MM.1S (cell line): ENCODE results near the gene DDN.

ENCODE experiments used
- EZH2 ChIP-seq: fragments of 300-600 bp; sonication (generic); optimal IDR thresholded peaks from 2 replicates; pipeline ENCODE3; 2017; ENCODE audit warnings: low read depth, mild to moderate bottlenecking, antibody characterized with exemption, low read length, mixed read lengths
- TF ChIP-seq, protein P1 (sequence below): fragments of 300-600 bp; sonication (generic); IDR thresholded peaks from 2 replicates; pipeline ENCODE4 v1.5.1; 2016; ENCODE audit warnings: antibody characterized with exemption, low read length, mixed read lengths

DNA sequence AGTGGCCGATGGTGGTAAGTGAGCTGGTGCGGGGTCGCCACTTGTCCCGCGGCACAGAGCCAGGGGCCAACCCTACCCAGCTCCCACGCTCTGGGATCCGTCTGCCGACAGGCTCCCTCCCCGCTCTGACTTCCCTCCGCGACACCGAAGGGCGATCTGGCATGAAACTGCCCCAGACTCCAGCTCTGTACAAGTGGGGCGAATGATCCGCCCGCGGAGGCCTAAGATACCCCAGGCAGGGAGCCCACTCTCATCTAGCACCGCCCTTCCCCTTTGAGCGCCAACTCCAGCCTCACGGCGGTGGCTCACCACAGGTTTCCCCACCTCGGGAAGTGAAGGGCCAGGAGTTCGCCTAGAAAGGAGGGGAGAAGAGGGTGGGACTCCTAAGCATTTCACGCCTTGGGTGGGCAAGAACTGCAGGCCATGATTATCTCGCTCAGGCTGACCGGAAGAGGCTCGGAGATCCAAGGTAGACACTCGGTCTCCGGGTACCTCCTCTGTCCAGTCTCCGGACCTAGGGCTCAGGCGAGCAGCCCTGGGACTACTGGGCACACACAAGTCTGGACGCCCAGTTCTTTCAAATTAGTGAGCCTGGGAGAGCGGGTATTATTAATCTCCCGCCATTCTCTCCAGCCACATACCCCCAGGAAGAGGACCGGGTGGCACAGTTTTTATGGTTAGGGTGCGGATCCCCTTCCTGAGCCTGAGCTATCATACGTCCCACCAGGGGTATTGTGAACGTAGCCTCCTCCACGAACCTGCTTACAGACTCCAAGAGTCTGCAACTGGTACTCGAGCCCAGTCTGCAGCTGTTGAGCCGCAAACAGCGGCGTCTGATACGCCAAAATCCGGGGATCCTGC, 20.2 kb downstream of the DDN start:
- TF ChIP-seq, protein P1, sequence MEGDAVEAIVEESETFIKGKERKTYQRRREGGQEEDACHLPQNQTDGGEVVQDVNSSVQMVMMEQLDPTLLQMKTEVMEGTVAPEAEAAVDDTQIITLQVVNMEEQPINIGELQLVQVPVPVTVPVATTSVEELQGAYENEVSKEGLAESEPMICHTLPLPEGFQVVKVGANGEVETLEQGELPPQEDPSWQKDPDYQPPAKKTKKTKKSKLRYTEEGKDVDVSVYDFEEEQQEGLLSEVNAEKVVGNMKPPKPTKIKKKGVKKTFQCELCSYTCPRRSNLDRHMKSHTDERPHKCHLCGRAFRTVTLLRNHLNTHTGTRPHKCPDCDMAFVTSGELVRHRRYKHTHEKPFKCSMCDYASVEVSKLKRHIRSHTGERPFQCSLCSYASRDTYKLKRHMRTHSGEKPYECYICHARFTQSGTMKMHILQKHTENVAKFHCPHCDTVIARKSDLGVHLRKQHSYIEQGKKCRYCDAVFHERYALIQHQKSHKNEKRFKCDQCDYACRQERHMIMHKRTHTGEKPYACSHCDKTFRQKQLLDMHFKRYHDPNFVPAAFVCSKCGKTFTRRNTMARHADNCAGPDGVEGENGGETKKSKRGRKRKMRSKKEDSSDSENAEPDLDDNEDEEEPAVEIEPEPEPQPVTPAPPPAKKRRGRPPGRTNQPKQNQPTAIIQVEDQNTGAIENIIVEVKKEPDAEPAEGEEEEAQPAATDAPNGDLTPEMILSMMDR: no peak
- peak; percentile 57 for TF ChIP-seq EZH2
